HepG2 (cell line): ENCODE measurements around the gene AP3B1.

Experiments
- POLR2G ChIP-seq: fragments of 200-400 bp; formaldehyde crosslinking; IDR thresholded peaks from 2 replicates; pipeline ENCODE4 v1.6.1; 2018; ENCODE audit warnings: mild to moderate bottlenecking, low read depth, low read length, moderate library complexity
- ZNF777 ChIP-seq: sonication (generic); formaldehyde crosslinking; IDR thresholded peaks from 2 replicates; pipeline ENCODE4 v1.4.0; 2020; ENCODE audit warnings: missing genetic modification reagents

DNA sequence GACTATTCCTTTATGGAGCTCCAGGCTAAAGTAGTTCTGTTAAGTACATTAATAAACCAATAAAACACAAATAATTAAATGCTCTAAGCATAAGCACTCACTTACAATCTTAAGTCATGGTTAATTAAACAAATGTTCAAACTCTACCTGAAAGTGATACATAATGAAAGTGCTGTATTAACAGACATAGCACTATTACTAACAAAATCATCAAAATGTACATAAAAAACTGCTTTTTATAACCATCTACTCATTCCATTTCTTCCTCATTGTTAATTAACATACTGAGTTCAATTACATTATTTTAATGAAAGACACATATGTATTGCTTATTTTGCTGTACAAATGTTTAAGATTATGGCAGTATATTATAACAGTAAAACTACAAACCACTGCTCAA, 107.3 kb downstream of the AP3B1 start:
- TF ChIP-seq ZNF777 (CRISPR knock-in tag): no peak
- no peak for TF ChIP-seq POLR2G
